NB4 (cell line): Measurements from ENCODE around the gene PLEKHF1.

ENCODE experiments used
- MYC ChIP-seq: IDR thresholded peaks from 2 replicates; pipeline ENCODE4 v1.6.1; 2011; ENCODE audit warnings: low read depth, low read length
- POLR2A ChIP-seq: IDR thresholded peaks from 2 replicates; pipeline ENCODE4 v1.6.1; 2011; ENCODE audit warnings: mild to moderate bottlenecking; ENCODE audit not compliant: insufficient read length; ENCODE audit errors: extremely low read depth
- TF ChIP-seq, protein P1 (sequence below): IDR thresholded peaks from one replicate; pipeline ENCODE4 v1.5.1; 2012; ENCODE audit warnings: low read depth, low read length

- TF ChIP-seq, protein P1, sequence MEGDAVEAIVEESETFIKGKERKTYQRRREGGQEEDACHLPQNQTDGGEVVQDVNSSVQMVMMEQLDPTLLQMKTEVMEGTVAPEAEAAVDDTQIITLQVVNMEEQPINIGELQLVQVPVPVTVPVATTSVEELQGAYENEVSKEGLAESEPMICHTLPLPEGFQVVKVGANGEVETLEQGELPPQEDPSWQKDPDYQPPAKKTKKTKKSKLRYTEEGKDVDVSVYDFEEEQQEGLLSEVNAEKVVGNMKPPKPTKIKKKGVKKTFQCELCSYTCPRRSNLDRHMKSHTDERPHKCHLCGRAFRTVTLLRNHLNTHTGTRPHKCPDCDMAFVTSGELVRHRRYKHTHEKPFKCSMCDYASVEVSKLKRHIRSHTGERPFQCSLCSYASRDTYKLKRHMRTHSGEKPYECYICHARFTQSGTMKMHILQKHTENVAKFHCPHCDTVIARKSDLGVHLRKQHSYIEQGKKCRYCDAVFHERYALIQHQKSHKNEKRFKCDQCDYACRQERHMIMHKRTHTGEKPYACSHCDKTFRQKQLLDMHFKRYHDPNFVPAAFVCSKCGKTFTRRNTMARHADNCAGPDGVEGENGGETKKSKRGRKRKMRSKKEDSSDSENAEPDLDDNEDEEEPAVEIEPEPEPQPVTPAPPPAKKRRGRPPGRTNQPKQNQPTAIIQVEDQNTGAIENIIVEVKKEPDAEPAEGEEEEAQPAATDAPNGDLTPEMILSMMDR = no peak
- TF ChIP-seq POLR2A (peak; percentile 61), MYC (peak; percentile 63; the same call in 1 of the 2 replicates)
These were observed 49.9 kb downstream of the PLEKHF1 start, which contains the start of gene C19orf12 for GRCh38 chr19:29714953-29715700.
